ENCODE results near the gene MCRS1. TPM values are rescaled to one million over a fixed set of nuclear protein-coding genes. Genes with fewer than 3 reads are reported as not detected.
A peak's percentile ranks its signal among the peaks of the same experiment; 100 is the strongest.
"Not testable (repeated sequence)": the region's sequence is repeated elsewhere in the genome, so short reads cannot be mapped to it uniquely, and the experiment has no call there.

Gene MCRS1
- polyA plus RNA-seq (2012; ENCODE audit: missing spikeins), result 36.5 TPM

- TF ChIP-seq POLR2AphosphoS5 (IDR thresholded peaks at IDR 0.05; ENCODE audit: low read depth, low read length) (peak; percentile 98), POLR2A (IDR thresholded peaks at IDR 0.05; ENCODE audit: low read depth, low read length) (peak; percentile 97), TAF1 (IDR thresholded peaks at IDR 0.05; ENCODE audit: borderline replicate concordance, low read depth, low read length) (peak; percentile 94)
- FAIRE-seq (peak; percentile 99), DNase-seq (ENCODE audit: insufficient read length) (peak; percentile 95)
Measured at GRCh38 chr12:49567611-49568441, at the start of gene MCRS1. Gene MCRS1, minus strand, starts transcription at chr12:49568142. Its CDS starts 1,411 bp downstream, at chr12:49566731.

- FAIRE-seq (no peak), DNase-seq (ENCODE audit: insufficient read length) (no peak)
- TF ChIP-seq POLR2A (IDR thresholded peaks at IDR 0.05; ENCODE audit: low read depth, low read length), result no peak
- TF ChIP-seq POLR2AphosphoS5 (IDR thresholded peaks at IDR 0.05; ENCODE audit: low read depth, low read length), result no peak
- no peak for TF ChIP-seq TAF1 (IDR thresholded peaks at IDR 0.05; ENCODE audit: borderline replicate concordance, low read depth, low read length)
Measured at GRCh38 chr12:49616533-49617219, 48.7 kb upstream of the MCRS1 start.

- FAIRE-seq, result no peak
- DNase-seq (ENCODE audit: insufficient read length), result no peak
- TF ChIP-seq TAF1 (IDR thresholded peaks at IDR 0.05; ENCODE audit: borderline replicate concordance, low read depth, low read length) (no peak), POLR2AphosphoS5 (IDR thresholded peaks at IDR 0.05; ENCODE audit: low read depth, low read length) (no peak), POLR2A (IDR thresholded peaks at IDR 0.05; ENCODE audit: low read depth, low read length) (no peak)
Measured at GRCh38 chr12:49615725-49616124, 47.8 kb upstream of the MCRS1 start.

- DNase-seq (ENCODE audit: insufficient read length) (no peak), FAIRE-seq (no peak)
Measured at GRCh38 chr12:49612210-49612609, 44.3 kb upstream of the MCRS1 start.

GRCh38 chr12:49610785-49611184 lies 42.8 kb upstream of the MCRS1 start:
- not testable (repeated sequence) for DNase-seq (ENCODE audit: insufficient read length); FAIRE-seq

More at GRCh38 chr12:49612210-49612609, 44.3 kb upstream of the MCRS1 start:
- TF ChIP-seq TAF1 (IDR thresholded peaks at IDR 0.05; ENCODE audit: borderline replicate concordance, low read depth, low read length), result no peak
- no peak for TF ChIP-seq POLR2A (IDR thresholded peaks at IDR 0.05; ENCODE audit: low read depth, low read length)
- TF ChIP-seq POLR2AphosphoS5 (IDR thresholded peaks at IDR 0.05; ENCODE audit: low read depth, low read length), result no peak

- TF ChIP-seq POLR2A (IDR thresholded peaks at IDR 0.05; ENCODE audit: low read depth, low read length), result no peak
- TF ChIP-seq POLR2AphosphoS5 (IDR thresholded peaks at IDR 0.05; ENCODE audit: low read depth, low read length), result no peak
- no peak for TF ChIP-seq TAF1 (IDR thresholded peaks at IDR 0.05; ENCODE audit: borderline replicate concordance, low read depth, low read length)
- no peak for DNase-seq (ENCODE audit: insufficient read length)
- no peak for FAIRE-seq
Measured at GRCh38 chr12:49609875-49610154, 41.9 kb upstream of the MCRS1 start.

GRCh38 chr12:49609059-49609874 lies 41.3 kb upstream of the MCRS1 start:
- FAIRE-seq (no peak), DNase-seq (ENCODE audit: insufficient read length) (no peak)
- no peak for TF ChIP-seq TAF1 (IDR thresholded peaks at IDR 0.05; ENCODE audit: borderline replicate concordance, low read depth, low read length)
- TF ChIP-seq POLR2A (IDR thresholded peaks at IDR 0.05; ENCODE audit: low read depth, low read length), result no peak
- TF ChIP-seq POLR2AphosphoS5 (IDR thresholded peaks at IDR 0.05; ENCODE audit: low read depth, low read length), result no peak

GRCh38 chr12:49605539-49605938 lies 37.6 kb upstream of the MCRS1 start, which contains the start of gene FAM186B:
Gene FAM186B, minus strand, starts transcription at chr12:49605639. Its CDS starts 162 bp downstream, at chr12:49605477.
- FAIRE-seq, result not testable (repeated sequence)

GRCh38 chr12:49604856-49605255 lies 36.9 kb upstream of the MCRS1 start:
- DNase-seq (ENCODE audit: insufficient read length) (no peak), FAIRE-seq (no peak)
- TF ChIP-seq POLR2AphosphoS5 (IDR thresholded peaks at IDR 0.05; ENCODE audit: low read depth, low read length) (no peak), POLR2A (IDR thresholded peaks at IDR 0.05; ENCODE audit: low read depth, low read length) (no peak), TAF1 (IDR thresholded peaks at IDR 0.05; ENCODE audit: borderline replicate concordance, low read depth, low read length) (no peak)

More at GRCh38 chr12:49605539-49605938, 37.6 kb upstream of the MCRS1 start, which contains the start of gene FAM186B:
- DNase-seq (ENCODE audit: insufficient read length), result not testable (repeated sequence)

- FAIRE-seq, result no peak
- TF ChIP-seq POLR2AphosphoS5 (IDR thresholded peaks at IDR 0.05; ENCODE audit: low read depth, low read length), result no peak
- TF ChIP-seq POLR2A (IDR thresholded peaks at IDR 0.05; ENCODE audit: low read depth, low read length), result no peak
- no peak for TF ChIP-seq TAF1 (IDR thresholded peaks at IDR 0.05; ENCODE audit: borderline replicate concordance, low read depth, low read length)
- DNase-seq (ENCODE audit: insufficient read length), result no peak
Measured at GRCh38 chr12:49603721-49604120, 35.8 kb upstream of the MCRS1 start.

- DNase-seq (ENCODE audit: insufficient read length) (no peak), FAIRE-seq (no peak)
- no peak for TF ChIP-seq POLR2A (IDR thresholded peaks at IDR 0.05; ENCODE audit: low read depth, low read length)
- no peak for TF ChIP-seq POLR2AphosphoS5 (IDR thresholded peaks at IDR 0.05; ENCODE audit: low read depth, low read length)
- TF ChIP-seq TAF1 (IDR thresholded peaks at IDR 0.05; ENCODE audit: borderline replicate concordance, low read depth, low read length), result no peak
Measured at GRCh38 chr12:49599961-49600360, 32.0 kb upstream of the MCRS1 start.

Data from GM12892 (cell line).